GM23338 (cell line): Measurements from ENCODE around the gene ADCY7. TPM values are rescaled to one million over a fixed set of nuclear protein-coding genes. Genes with fewer than 3 reads are reported as not detected.

Experiments used
- ATAC-seq: fragments of 200-7000 bp; cut with Tn5 transposase; 3 replicates; pipeline ENCODE4 v1.9.1; 2020
- DNase-seq: peaks from one replicate; pipeline ENCODE4 v3.0.0-alpha.2; 2015; ENCODE audit warnings: low spot score
- H2AFZ ChIP-seq: fragments of 200-600 bp; sonication (generic); 2 replicates; pipeline ENCODE4 v1.8.0; 2016; ENCODE audit warnings: antibody characterized with exemption, mild to moderate bottlenecking, moderate library complexity
- H3F3A ChIP-seq: fragments of 200-600 bp; sonication (generic); replicated peaks from 2 replicates; pipeline ENCODE4 v1.8.0; 2017; ENCODE audit warnings: antibody characterized with exemption, mixed run types, low read depth
- H3K27ac ChIP-seq: fragments of 200-600 bp; sonication (generic); 2 replicates; pipeline ENCODE4 v1.6.1; 2016; ENCODE audit warnings: low read depth
- H3K27me3 ChIP-seq: fragments of 200-600 bp; sonication (generic); 2 replicates; pipeline ENCODE4 v1.8.0; 2016; ENCODE audit warnings: mild to moderate bottlenecking, mixed run types, moderate library complexity; ENCODE audit not compliant: insufficient read depth
- H3K36me3 ChIP-seq: fragments of 200-600 bp; sonication (generic); 2 replicates; pipeline ENCODE4 v1.8.0; 2016; ENCODE audit warnings: mild to moderate bottlenecking; ENCODE audit not compliant: insufficient read depth
- H3K4me1 ChIP-seq: fragments of 200-600 bp; sonication (generic); 2 replicates; pipeline ENCODE4 v1.8.0; 2016; ENCODE audit warnings: mild to moderate bottlenecking, moderate library complexity; ENCODE audit not compliant: insufficient read depth
- H3K4me2 ChIP-seq: fragments of 200-600 bp; sonication (generic); 2 replicates; pipeline ENCODE4 v1.7.1; 2017; ENCODE audit warnings: mixed run types
- H3K4me3 ChIP-seq: fragments of 200-600 bp; sonication (generic); 2 replicates; pipeline ENCODE4 v1.6.1; 2016; ENCODE audit warnings: mixed run types
- H3K79me2 ChIP-seq: fragments of 200-600 bp; sonication (generic); replicated peaks from 2 replicates; pipeline ENCODE4 v1.8.0; 2017; ENCODE audit warnings: mild to moderate bottlenecking; ENCODE audit not compliant: insufficient read depth
- H3K9me2 ChIP-seq: fragments of 200-600 bp; sonication (generic); 2 replicates; pipeline ENCODE4 v1.8.0; 2017; ENCODE audit not compliant: insufficient read depth
- H4K20me1 ChIP-seq: fragments of 200-600 bp; sonication (generic); replicated peaks from 2 replicates; pipeline ENCODE4 v1.8.0; 2017; ENCODE audit warnings: mild to moderate bottlenecking; ENCODE audit not compliant: insufficient read depth
- H3K27ac Mint-ChIP-seq: 2 replicates; pipeline ENCODE4 v1.8.0; 2020; ENCODE audit warnings: inconsistent platforms, mild to moderate bottlenecking, moderate library complexity, mixed read lengths
- H3K27me3 Mint-ChIP-seq: 3 replicates; pipeline ENCODE4 v1.8.0; 2022; ENCODE audit warnings: low read depth, mild to moderate bottlenecking, moderate library complexity, mixed read lengths, inconsistent platforms; ENCODE audit not compliant: insufficient read depth, poor library complexity
- H3K36me3 Mint-ChIP-seq: 3 replicates; pipeline ENCODE4 v1.8.0; 2021; ENCODE audit warnings: low read depth, mild to moderate bottlenecking, inconsistent platforms, moderate library complexity, mixed read lengths
- H3K4me1 Mint-ChIP-seq: 3 replicates; pipeline ENCODE4 v1.8.0; 2020; ENCODE audit warnings: mild to moderate bottlenecking, inconsistent platforms, mixed read lengths
- H3K4me3 Mint-ChIP-seq: 3 replicates; pipeline ENCODE4 v1.8.0; 2021; ENCODE audit warnings: moderate library complexity, mild to moderate bottlenecking, inconsistent platforms, mixed read lengths
- H3K9me3 Mint-ChIP-seq: 3 replicates; pipeline ENCODE4 v1.8.0; 2020; ENCODE audit warnings: moderate library complexity, mild to moderate bottlenecking, inconsistent platforms, mixed read lengths
- CREB1 ChIP-seq: fragments of 250-450 bp; sonication (Bioruptor Pico); IDR thresholded peaks from 2 replicates; pipeline ENCODE4 v1.5.0; 2020; ENCODE audit warnings: low read depth, mild to moderate bottlenecking, moderate library complexity
- ETS1 ChIP-seq: IDR thresholded peaks from 2 replicates; pipeline ENCODE4 v1.6.1; 2016; ENCODE audit warnings: antibody characterized with exemption
- JUNB ChIP-seq: IDR thresholded peaks from one replicate; pipeline ENCODE4 v1.6.1; 2016; ENCODE audit warnings: antibody characterized with exemption; ENCODE audit not compliant: unreplicated experiment
- POLR2AphosphoS5 ChIP-seq: IDR thresholded peaks from 2 replicates; pipeline ENCODE4 v1.6.1; 2016; ENCODE audit warnings: antibody characterized with exemption, low read depth
- STAT1 ChIP-seq: IDR thresholded peaks from one replicate; pipeline ENCODE4 v1.6.1; 2016; ENCODE audit warnings: antibody characterized with exemption; ENCODE audit not compliant: unreplicated experiment
- ZNF331 ChIP-seq: fragments of 250-450 bp; sonication (Bioruptor Pico); IDR thresholded peaks from 2 replicates; pipeline ENCODE4 v1.5.0; 2020; ENCODE audit warnings: low read depth, mild to moderate bottlenecking, moderate library complexity
- ZNF462 ChIP-seq: fragments of 250-450 bp; sonication (Bioruptor Pico); IDR thresholded peaks from 2 replicates; pipeline ENCODE4 v1.5.0; 2020; ENCODE audit warnings: mild to moderate bottlenecking, moderate library complexity
- polyA plus RNA-seq: library from polyadenylated mRNA; unstranded; fragments of >200 nt; fragmentation: Nextera tagmentation; extraction: Ambion mirVana; gene quantifications from 2 replicates; pipeline ENCODE4 v1.2.1, GENCODE V29; 2016
- total RNA-seq: library from RNA; depleted of rRNA; stranded (reverse); fragments of >200 nt; shearing (Covaris generic); gene quantifications from 2 replicates; pipeline ENCODE4 v1.2.3, GENCODE V29; 2014
- TF ChIP-seq, protein P1 (sequence below): IDR thresholded peaks from one replicate; pipeline ENCODE4 v1.6.1; 2018; ENCODE audit warnings: antibody characterized with exemption; ENCODE audit not compliant: unreplicated experiment

The ADCY7 gene
- total and polyA plus RNA-seq, 2 experiments from 2014 or later = 2.4 to 10.5 TPM

DNA sequence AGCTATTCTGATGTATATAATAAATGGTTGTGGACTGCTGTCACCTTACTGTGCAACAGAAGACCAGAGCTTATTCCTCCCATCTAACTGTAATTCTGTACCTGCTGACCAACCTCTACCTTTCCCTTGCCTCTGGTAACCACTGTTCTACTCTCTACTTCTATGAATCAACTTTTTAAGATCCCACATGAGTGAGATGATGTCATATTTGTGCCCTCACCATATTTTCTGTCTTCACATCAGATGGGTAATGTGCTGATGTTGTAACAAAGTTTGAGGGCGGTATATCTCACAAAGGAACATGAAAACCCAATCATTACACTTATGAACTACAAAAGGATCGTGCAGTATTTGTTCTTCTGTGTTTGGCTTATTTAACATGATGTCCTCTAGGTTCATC is 85.6 kb downstream of the ADCY7 start:
- no peak overlapping the region for H3K4me2 ChIP-seq
- no peaks in the 10 kb centered on the region for H3K27me3 ChIP-seq
- H3K27ac Mint-ChIP-seq = no peak overlapping the region
- H3K27me3 Mint-ChIP-seq = no peaks in the 10 kb centered on the region
- no peak overlapping the region for H2AFZ ChIP-seq
- no peak overlapping the region for H3K27ac ChIP-seq
- ATAC-seq (no peak), DNase-seq (no peak)
- no peak overlapping the region for H3K4me3 Mint-ChIP-seq
- H3K9me3 Mint-ChIP-seq = peaks cover 7% of the 10 kb centered on the region; the same call in 2 of the 3 replicates
- H3K36me3 ChIP-seq = peaks cover 49% of the 10 kb centered on the region
- no peaks in the 10 kb centered on the region; the same call in 1 of the 2 replicates for H3F3A ChIP-seq
- peaks cover 67% of the 10 kb centered on the region for H3K36me3 Mint-ChIP-seq
- no peak overlapping the region for H3K4me3 ChIP-seq
- H4K20me1 ChIP-seq = peaks cover 25% of the 10 kb centered on the region; the same call in 1 of the 2 replicates
- no peaks in the 10 kb centered on the region for H3K9me2 ChIP-seq
- H3K79me2 ChIP-seq = peaks cover 29% of the 10 kb centered on the region
- H3K4me1 Mint-ChIP-seq = no peaks in the 10 kb centered on the region
- H3K4me1 ChIP-seq = no peaks in the 10 kb centered on the region
- no peak for TF ChIP-seq ZNF462
- TF ChIP-seq POLR2AphosphoS5 = no peak
- no peak for TF ChIP-seq ETS1
- no peak for TF ChIP-seq STAT1
- no peak for TF ChIP-seq CREB1 (CRISPR knock-in tag)
- TF ChIP-seq, protein P1, sequence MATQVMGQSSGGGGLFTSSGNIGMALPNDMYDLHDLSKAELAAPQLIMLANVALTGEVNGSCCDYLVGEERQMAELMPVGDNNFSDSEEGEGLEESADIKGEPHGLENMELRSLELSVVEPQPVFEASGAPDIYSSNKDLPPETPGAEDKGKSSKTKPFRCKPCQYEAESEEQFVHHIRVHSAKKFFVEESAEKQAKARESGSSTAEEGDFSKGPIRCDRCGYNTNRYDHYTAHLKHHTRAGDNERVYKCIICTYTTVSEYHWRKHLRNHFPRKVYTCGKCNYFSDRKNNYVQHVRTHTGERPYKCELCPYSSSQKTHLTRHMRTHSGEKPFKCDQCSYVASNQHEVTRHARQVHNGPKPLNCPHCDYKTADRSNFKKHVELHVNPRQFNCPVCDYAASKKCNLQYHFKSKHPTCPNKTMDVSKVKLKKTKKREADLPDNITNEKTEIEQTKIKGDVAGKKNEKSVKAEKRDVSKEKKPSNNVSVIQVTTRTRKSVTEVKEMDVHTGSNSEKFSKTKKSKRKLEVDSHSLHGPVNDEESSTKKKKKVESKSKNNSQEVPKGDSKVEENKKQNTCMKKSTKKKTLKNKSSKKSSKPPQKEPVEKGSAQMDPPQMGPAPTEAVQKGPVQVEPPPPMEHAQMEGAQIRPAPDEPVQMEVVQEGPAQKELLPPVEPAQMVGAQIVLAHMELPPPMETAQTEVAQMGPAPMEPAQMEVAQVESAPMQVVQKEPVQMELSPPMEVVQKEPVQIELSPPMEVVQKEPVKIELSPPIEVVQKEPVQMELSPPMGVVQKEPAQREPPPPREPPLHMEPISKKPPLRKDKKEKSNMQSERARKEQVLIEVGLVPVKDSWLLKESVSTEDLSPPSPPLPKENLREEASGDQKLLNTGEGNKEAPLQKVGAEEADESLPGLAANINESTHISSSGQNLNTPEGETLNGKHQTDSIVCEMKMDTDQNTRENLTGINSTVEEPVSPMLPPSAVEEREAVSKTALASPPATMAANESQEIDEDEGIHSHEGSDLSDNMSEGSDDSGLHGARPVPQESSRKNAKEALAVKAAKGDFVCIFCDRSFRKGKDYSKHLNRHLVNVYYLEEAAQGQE = no peak
- TF ChIP-seq ZNF331 (CRISPR knock-in tag) = no peak
- TF ChIP-seq JUNB = no peak
